Ovary (tissue), 9 donors: ENCODE data around the gene DTD1. TPM values are rescaled to one million over a fixed set of nuclear protein-coding genes. Genes with fewer than 3 reads are reported as not detected.

ENCODE experiments used
- DNase-seq, 5 donors: peaks; one replicate each; pipeline ENCODE4 v3.0.0-alpha.2; 2019 to 2020
- H3K27ac ChIP-seq, 2 donors: fragments of 200-600 bp; one replicate each; pipeline versions ENCODE4 v1.5.1 to v1.8.0; 2019 to 2022
- H3K27me3 ChIP-seq: fragments of 200-600 bp; one replicate; pipeline ENCODE4 v1.8.0; 2022
- H3K36me3 ChIP-seq: fragments of 200-600 bp; sonication (generic); one replicate; pipeline ENCODE4 v1.5.1; 2019
- H3K4me1 ChIP-seq: one replicate; pipeline ENCODE4 v1.8.1; 2013; ENCODE audit warnings: mild to moderate bottlenecking, moderate library complexity; ENCODE audit not compliant: insufficient read depth
- H3K4me3 ChIP-seq: fragments of 200-600 bp; sonication (generic); one replicate; pipeline ENCODE4 v1.5.1; 2017
- H3K9me3 ChIP-seq, 2 donors: fragments of 200-600 bp in 1 of 2; sonication (generic) in 1 of 2; one replicate each; pipeline versions ENCODE4 v1.5.1 to v1.8.1; 2013 to 2019; ENCODE audit warnings: mild to moderate bottlenecking in 1 of 2, moderate library complexity in 1 of 2
- CTCF ChIP-seq, 3 donors: fragments of 450-650 bp in 2 of 3; fragments of 200-600 bp in 1 of 3; IDR thresholded peaks; one replicate each; pipeline versions ENCODE4 v1.5.1 to v1.8.0; 2016 to 2022; ENCODE audit warnings: antibody characterized with exemption in 3 of 3, mild to moderate bottlenecking in 1 of 3
- EP300 ChIP-seq: sonication (generic); formaldehyde crosslinking; IDR thresholded peaks from one replicate; pipeline ENCODE4 v1.6.1; 2017; ENCODE audit warnings: antibody characterized with exemption
- POLR2A ChIP-seq: fragments of 450-650 bp; IDR thresholded peaks from one replicate; pipeline ENCODE4 v1.6.1; 2017; ENCODE audit warnings: antibody characterized with exemption, mild to moderate bottlenecking, moderate library complexity
- WGBS, 3 donors: extraction: QIAGEN DNeasy Blood & Tissue Kit in 1 of 3; methylation state at CpG; one replicate each; pipeline versions ENCODE4 v1.1.5 to v1.1.7; 2013 to 2017; 5-methylcytosine and 5-hydroxymethylcytosine counted together
- intact Hi-C, 4 donors: fragments of 100-400 bp; cut with DNase I; formaldehyde crosslinking; loops; one replicate each; pipeline versions ENCODE4 v1.11.0 to v1.15.1; 2022 to 2023
- polyA plus RNA-seq, 2 donors: library from polyadenylated mRNA; stranded (reverse); fragments of 200-250 nt in 1 of 2; fragments of 350-450 nt in 1 of 2; fragmentation: Illumina TruSeq in 1 of 2; extraction: RNeasy Lipid Tissue Mini Kit (QIAGEN cat#74804) in 1 of 2; gene quantifications; one replicate each; pipeline ENCODE4 v1.2.3, GENCODE V29; 2013 to 2014
- total RNA-seq, 7 donors: library from RNA; depleted of rRNA in 2 of 7; stranded (reverse); fragments of >200 nt in 2 of 7; fragmentation: NEBNext Ultra II Directional in 3 of 7; extraction: Animal tissue kit (Norgen Biotek cat#: 25700) in 3 of 7; gene quantifications; one replicate each; pipeline versions ENCODE4 v1.1.0 to v1.2.4, GENCODE V29; 2016 to 2023
- donor health status: DM: no; HTN: no; CAD: no; lungs with moderate emphysema.
- donor health status: DM: no; HTN: no; CAD: no.
- donor health status: Bipolar disorder and iron deficiency.
- donor health status: DM: yes; HTN: yes; CAD: no.
- donor health status: DM: no; HTN: no; CAD: no.
- donor health status: DM: yes; HTN: yes; CAD: no.

DTD1 gene
- total and polyA plus RNA-seq, 9 donors: 12.4 to 36.5 (median 22.7) TPM

DNA sequence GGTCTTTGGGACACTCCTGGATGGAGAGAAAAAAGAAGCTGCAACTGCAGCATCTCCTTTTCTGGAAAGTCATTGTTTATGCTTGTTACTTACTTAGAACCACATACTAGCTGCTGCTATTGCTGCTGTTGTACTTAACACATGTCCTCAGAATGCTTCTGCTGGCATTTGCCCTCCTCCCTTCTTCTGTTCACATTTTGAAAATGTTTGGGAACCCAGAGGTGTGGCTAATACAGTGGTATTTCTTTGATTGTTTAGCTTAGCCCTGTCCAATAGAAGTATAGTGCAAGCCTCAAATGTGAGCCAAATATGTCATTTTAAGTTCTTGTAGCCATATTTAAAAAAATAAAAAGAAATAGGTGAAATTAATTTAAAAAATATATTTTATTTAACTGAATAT, 8.4 kb downstream of the DTD1 start:
- no peak overlapping the region for H3K27ac ChIP-seq
- H3K9me3 ChIP-seq: no peaks in the 10 kb centered on the region
- H3K36me3 ChIP-seq: no peaks in the 10 kb centered on the region
- intact Hi-C loops: no loop called here
- no peak for DNase-seq
- TF ChIP-seq POLR2A (no peak), EP300 (no peak), CTCF (IDR thresholded peaks at IDR 0.05) (no peak)
- H3K4me3 ChIP-seq: no peak overlapping the region
- H3K4me1 ChIP-seq: no peaks in the 10 kb centered on the region
- H3K27me3 ChIP-seq: no peaks in the 10 kb centered on the region

- no peak for DNase-seq
- Histone ChIP-seq H3K27ac (no peak overlapping the region), H3K27me3 (no peaks in the 10 kb centered on the region), H3K4me3 (no peak overlapping the region), H3K36me3 (no peaks in the 10 kb centered on the region), H3K9me3 (no peaks in the 10 kb centered on the region), H3K4me1 (no peaks in the 10 kb centered on the region)
- intact Hi-C loops: no loop called here
- no peak for TF ChIP-seq CTCF (IDR thresholded peaks at IDR 0.05)
- no peak for TF ChIP-seq EP300
- TF ChIP-seq POLR2A: no peak
Observed at GRCh38 chr20:18609741-18610140, 21.9 kb downstream of the DTD1 start.

DNA sequence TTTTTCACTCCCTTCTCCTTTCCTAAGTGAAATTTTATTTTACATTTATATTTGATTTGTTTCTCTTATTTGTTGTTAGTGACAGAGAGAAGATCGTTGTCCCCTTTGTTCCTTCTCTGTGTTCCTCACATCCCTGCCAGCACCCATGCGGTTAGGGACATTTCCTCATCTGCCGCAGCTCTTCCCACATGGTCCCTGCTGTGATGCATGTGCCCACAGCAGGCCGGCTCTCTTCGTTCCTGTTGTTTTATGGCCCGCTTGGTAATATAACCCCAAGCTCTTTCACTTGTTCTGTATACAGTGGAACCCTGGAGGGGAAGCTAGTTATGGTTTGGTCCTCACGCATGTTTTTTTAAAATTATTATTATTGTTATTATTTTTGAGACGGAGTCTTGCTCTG, 23.6 kb downstream of the DTD1 start:
- Histone ChIP-seq H3K36me3 (no peaks in the 10 kb centered on the region), H3K27me3 (no peaks in the 10 kb centered on the region), H3K4me3 (no peak overlapping the region), H3K9me3 (no peaks in the 10 kb centered on the region), H3K4me1 (no peaks in the 10 kb centered on the region), H3K27ac (no peak overlapping the region)
- no peak for DNase-seq
- TF ChIP-seq EP300 (no peak), CTCF (IDR thresholded peaks at IDR 0.05) (no peak), POLR2A (no peak)
- WGBS, 3 donors: 87 to 95% (median 92%) methylated on average over 8 of the region's 8 CpGs
- intact Hi-C loops: no loop called here

DNA sequence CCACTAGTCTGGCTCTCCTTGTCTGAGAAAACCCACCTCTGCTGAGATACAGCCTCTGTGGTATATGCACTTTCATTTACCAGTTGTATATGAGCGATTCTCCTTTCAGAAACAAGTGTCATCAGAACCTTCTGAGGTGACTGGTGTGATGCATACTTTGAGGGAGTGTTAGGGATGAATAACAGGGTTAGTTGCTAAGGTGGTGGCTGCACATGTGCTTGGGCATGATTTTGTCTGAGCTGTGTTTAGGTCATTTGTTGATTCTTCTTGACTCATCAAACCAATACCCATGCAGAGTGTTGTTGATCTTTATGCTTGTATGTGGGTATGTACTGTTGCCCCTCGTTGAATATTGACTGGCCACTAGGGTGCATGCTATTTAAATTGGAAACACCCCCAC, 25.7 kb downstream of the DTD1 start:
- 78 to 87% (median 85%) methylated on average over 2 of the region's 2 CpGs for WGBS, 3 donors
- Histone ChIP-seq H3K9me3 (no peaks in the 10 kb centered on the region), H3K4me3 (no peak overlapping the region), H3K27ac (no peak overlapping the region), H3K36me3 (no peaks in the 10 kb centered on the region), H3K4me1 (no peaks in the 10 kb centered on the region), H3K27me3 (no peaks in the 10 kb centered on the region)
- TF ChIP-seq CTCF (IDR thresholded peaks at IDR 0.05): no peak
- TF ChIP-seq POLR2A: no peak
- TF ChIP-seq EP300: no peak
- no peak for DNase-seq
- intact Hi-C loops: no loop called here

DNA sequence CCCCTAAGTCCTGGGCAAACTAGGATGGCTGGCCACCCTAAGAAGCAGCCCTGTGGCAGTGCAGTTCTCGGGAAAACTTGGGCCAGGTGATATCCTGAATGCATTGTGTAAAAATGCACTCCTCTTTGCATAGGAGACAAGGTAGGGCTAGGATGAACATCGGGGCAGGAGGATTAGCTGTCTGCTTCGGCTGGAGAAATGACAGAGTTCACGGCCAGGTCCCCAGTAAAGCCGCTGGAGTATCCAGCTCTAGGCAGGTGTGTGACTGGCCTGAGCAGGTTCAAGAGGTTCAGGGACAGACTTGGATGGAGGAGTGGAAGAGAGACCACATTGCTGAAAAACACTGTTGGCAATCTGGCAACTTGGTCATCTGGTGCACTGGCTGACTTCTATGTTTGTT, 26.4 kb downstream of the DTD1 start:
- H3K36me3 ChIP-seq: no peaks in the 10 kb centered on the region
- H3K27ac ChIP-seq: no peak overlapping the region
- intact Hi-C loops: no loop called here
- no peaks in the 10 kb centered on the region for H3K4me1 ChIP-seq
- no peaks in the 10 kb centered on the region for H3K27me3 ChIP-seq
- WGBS, 3 donors: 80 to 92% (median 84%) methylated on average over 5 of the region's 5 CpGs
- no peak overlapping the region for H3K4me3 ChIP-seq
- H3K9me3 ChIP-seq: no peaks in the 10 kb centered on the region
- DNase-seq: no peak
- TF ChIP-seq EP300 (no peak), CTCF (IDR thresholded peaks at IDR 0.05) (no peak), POLR2A (no peak)
